ENCODE data around the gene SYCE1L. TPM values are rescaled to one million over a fixed set of nuclear protein-coding genes. Genes with fewer than 3 reads are reported as not detected.

The SYCE1L gene
- polyA plus RNA-seq, 2 of the 4 experiments (the other 2 are of a cell fraction), result 1.4 to 6.6 TPM

GRCh38 chr16:77191259-77191969 is 7.8 kb upstream of the SYCE1L start:
- Histone ChIP-seq H3K4me2 (peak overlapping the region; percentile 79), H3K4me1 (peaks cover 14% of the 10 kb centered on the region; the same call in 2 of the 3 replicates), H3K9me3 (no peaks in the 10 kb centered on the region), H3K4me3 (peak overlapping the region; percentile 94), H3K27ac (peak overlapping the region; percentile 90 to 96)
- WGBS (ENCODE audit: missing lambda C conversion rate), result 2% methylated on average over 24 of the region's 24 CpGs
- peak in 1 of 2 experiments; percentile 0; a peak in 2 of 6 replicates for ATAC-seq
- ChIA-PET CTCF (no interaction called here), POLR2A (interaction anchor here (1.0 to 2.1 kb wide), 4 partner anchors 13 to 97 kb away, joined by 3 to 14 read pairs (median 5); no protein-coding TSS in a partner anchor)
- TF ChIP-seq FOSB (CRISPR knock-in tag; IDR thresholded peaks at IDR 0.05) (0 out of 2 replicates have a peak, but pooled peaks have one; percentile 23), SMC3 (IDR thresholded peaks at IDR 0.05) (no peak), TP53 (CRISPR knock-in tag; IDR thresholded peaks at IDR 0.05) (0 out of 2 replicates have a peak, but pooled peaks have one; percentile 41), TFCP2L1 (CRISPR knock-in tag; IDR thresholded peaks at IDR 0.05) (0 out of 2 replicates have a peak, but pooled peaks have one; percentile 20), POLR2AphosphoS2 (conservative IDR thresholded peaks at IDR 0.05; ENCODE audit: low read length) (no peak), PHF8 (IDR thresholded peaks at IDR 0.05; ENCODE audit: borderline replicate concordance, low read depth) (peak; percentile 92), KDM5A (IDR thresholded peaks at IDR 0.05) (no peak)
- DNase-seq (ENCODE audit: low read depth in 1 of 2, low spot score in 1 of 2), result peak in 1 of 2 experiments; percentile 47
- no peak for FAIRE-seq

DNA sequence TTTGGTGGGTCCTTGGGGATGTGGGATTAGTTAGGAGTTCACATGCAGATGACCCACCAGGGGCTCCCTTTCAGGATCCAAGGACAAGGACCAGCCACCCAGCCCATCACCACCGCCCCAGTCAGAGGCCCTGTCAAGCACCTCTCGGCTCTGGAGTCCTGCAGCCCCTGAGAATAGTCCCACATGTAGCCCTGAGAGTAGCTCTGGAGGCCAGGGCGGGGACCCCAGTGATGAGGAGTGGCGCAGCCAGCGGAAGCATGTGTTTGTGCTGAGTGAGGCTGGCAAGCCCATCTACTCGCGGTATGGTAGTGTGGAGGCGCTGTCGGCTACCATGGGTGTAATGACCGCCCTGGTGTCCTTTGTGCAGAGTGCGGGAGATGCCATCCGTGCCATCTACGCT is 5.8 kb upstream of the SYCE1L start:
- 96% methylated on average over 13 of the region's 13 CpGs for WGBS (ENCODE audit: missing lambda C conversion rate)
- Histone ChIP-seq H3K9me3 (no peaks in the 10 kb centered on the region), H3K4me3 (no peak overlapping the region), H3K4me1 (peaks cover 14% of the 10 kb centered on the region; the same call in 2 of the 3 replicates), H3K4me2 (no peak overlapping the region), H3K27ac (no peak overlapping the region)
- TF ChIP-seq FOSL2 (IDR thresholded peaks at IDR 0.05), result no peak
- no peak for TF ChIP-seq FOSL2 (CRISPR knock-in tag; IDR thresholded peaks at IDR 0.05)
- TF ChIP-seq RAD21 (conservative IDR thresholded peaks at IDR 0.05 in 1 of 2, IDR thresholded peaks at IDR 0.05 in 1 of 2), result no peak
- TF ChIP-seq PHF8 (IDR thresholded peaks at IDR 0.05; ENCODE audit: borderline replicate concordance, low read depth), result no peak
- no peak for TF ChIP-seq MAZ (IDR thresholded peaks at IDR 0.05; ENCODE audit: borderline replicate concordance, low read depth, low read length)
- no peak for TF ChIP-seq EHMT2 (IDR thresholded peaks at IDR 0.05; ENCODE audit: low read depth)
- no peak for TF ChIP-seq NFE2L2 (conservative IDR thresholded peaks at IDR 0.05; ENCODE audit: low read length)
- TF ChIP-seq, protein P1, sequence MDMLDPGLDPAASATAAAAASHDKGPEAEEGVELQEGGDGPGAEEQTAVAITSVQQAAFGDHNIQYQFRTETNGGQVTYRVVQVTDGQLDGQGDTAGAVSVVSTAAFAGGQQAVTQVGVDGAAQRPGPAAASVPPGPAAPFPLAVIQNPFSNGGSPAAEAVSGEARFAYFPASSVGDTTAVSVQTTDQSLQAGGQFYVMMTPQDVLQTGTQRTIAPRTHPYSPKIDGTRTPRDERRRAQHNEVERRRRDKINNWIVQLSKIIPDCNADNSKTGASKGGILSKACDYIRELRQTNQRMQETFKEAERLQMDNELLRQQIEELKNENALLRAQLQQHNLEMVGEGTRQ (IDR thresholded peaks at IDR 0.05), result no peak
- TF ChIP-seq RNF2 (IDR thresholded peaks at IDR 0.05; ENCODE audit: borderline replicate concordance, low read depth), result no peak
- POLR2A ChIA-PET, result interaction anchor here (0.9 kb wide), 1 partner anchor 19 kb away, joined by 5 read pairs; no protein-coding TSS in a partner anchor
- ATAC-seq, result no peak
- FAIRE-seq, result no peak
- no peak for DNase-seq (ENCODE audit: low read depth in 1 of 2, low spot score in 1 of 2)
- CTCF ChIA-PET, result interaction anchor here (1.3 to 1.4 kb wide), 2 partner anchors 9 to 20 kb away, joined by 3 to 5 read pairs; no protein-coding TSS in a partner anchor

DNA sequence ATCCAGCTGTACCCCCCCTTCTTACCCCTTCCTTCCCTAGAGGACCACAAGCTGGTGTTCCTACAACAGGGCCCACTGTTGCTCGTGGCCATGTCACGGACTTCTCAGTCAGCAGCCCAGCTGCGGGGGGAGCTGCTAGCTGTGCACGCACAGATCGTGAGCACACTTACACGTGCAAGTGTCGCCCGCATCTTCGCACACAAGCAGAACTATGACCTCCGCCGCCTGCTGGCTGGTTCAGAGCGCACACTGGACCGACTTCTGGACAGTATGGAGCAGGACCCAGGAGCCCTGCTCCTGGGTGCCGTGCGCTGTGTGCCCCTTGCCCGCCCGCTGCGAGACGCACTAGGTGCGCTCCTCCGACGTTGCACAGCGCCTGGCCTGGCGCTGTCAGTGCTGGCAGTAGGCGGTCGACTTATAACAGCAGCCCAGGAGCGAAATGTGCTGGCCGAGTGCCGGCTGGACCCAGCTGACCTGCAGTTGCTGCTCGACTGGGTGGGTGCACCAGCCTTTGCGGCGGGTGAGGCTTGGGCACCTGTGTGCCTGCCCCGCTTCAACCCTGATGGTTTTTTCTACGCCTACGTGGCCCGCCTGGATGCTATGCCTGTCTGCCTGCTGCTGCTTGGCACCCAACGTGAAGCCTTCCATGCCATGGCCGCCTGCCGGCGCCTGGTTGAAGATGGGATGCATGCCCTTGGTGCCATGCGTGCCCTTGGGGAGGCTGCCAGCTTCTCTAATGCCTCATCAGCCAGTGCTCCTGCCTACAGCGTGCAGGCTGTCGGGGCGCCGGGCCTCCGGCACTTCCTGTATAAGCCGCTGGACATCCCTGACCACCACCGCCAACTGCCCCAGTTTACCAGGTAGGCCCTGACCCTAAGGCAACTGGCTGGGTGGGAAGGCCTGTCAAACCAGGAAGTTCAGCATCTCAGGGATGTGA is 4.6 kb upstream of the SYCE1L start:
- no peak overlapping the region for H3K4me2 ChIP-seq
- FAIRE-seq (no peak), DNase-seq (ENCODE audit: low read depth in 1 of 2, low spot score in 1 of 2) (no peak), ATAC-seq (no peak)
- ChIA-PET CTCF (interaction anchor here (1.3 to 1.4 kb wide), 3 partner anchors 8 to 19 kb away, joined by 3 to 5 read pairs (median 3); no protein-coding TSS in a partner anchor), POLR2A (interaction anchor here (0.9 kb wide), 1 partner anchor 18 kb away, joined by 5 read pairs; no protein-coding TSS in a partner anchor)
- no peak overlapping the region for H3K27ac ChIP-seq
- TF ChIP-seq MYC (IDR thresholded peaks at IDR 0.05; ENCODE audit: borderline replicate concordance, low read length), result no peak
- TF ChIP-seq NPAS2 (CRISPR knock-in tag; IDR thresholded peaks at IDR 0.05; ENCODE audit: borderline replicate concordance), result no peak
- no peak for TF ChIP-seq GATA3 (IDR thresholded peaks at IDR 0.05; ENCODE audit: borderline replicate concordance)
- TF ChIP-seq MAZ (IDR thresholded peaks at IDR 0.05; ENCODE audit: borderline replicate concordance, low read depth, low read length), result no peak
- no peak for TF ChIP-seq HOXB5 (CRISPR knock-in tag; IDR thresholded peaks at IDR 0.05)
- TF ChIP-seq BHLHE40 (IDR thresholded peaks at IDR 0.05; ENCODE audit: low read depth, low read length), result no peak
- TF ChIP-seq MAFK (IDR thresholded peaks at IDR 0.05; ENCODE audit: partially characterized antibody), result no peak
- no peak for TF ChIP-seq ZFP36 (IDR thresholded peaks at IDR 0.05; ENCODE audit: borderline replicate concordance, partially characterized antibody)
- no peak for TF ChIP-seq TFCP2L1 (CRISPR knock-in tag; IDR thresholded peaks at IDR 0.05)
- TF ChIP-seq PHF8 (IDR thresholded peaks at IDR 0.05; ENCODE audit: borderline replicate concordance, low read depth), result no peak
- TF ChIP-seq NFE2L2 (conservative IDR thresholded peaks at IDR 0.05; ENCODE audit: low read length), result no peak
- TF ChIP-seq POLR2A (IDR thresholded peaks at IDR 0.05; ENCODE audit: low read length), result no peak
- no peak for TF ChIP-seq ZSCAN20 (CRISPR knock-in tag; IDR thresholded peaks at IDR 0.05)
- TF ChIP-seq ESRRA (IDR thresholded peaks at IDR 0.05; ENCODE audit: borderline replicate concordance, low read length), result no peak
- H3K4me1 ChIP-seq, result peaks cover 13% of the 10 kb centered on the region; the same call in 2 of the 3 replicates
- no peaks in the 10 kb centered on the region for H3K9me3 ChIP-seq
- H3K4me3 ChIP-seq, result no peak overlapping the region
- 94% methylated on average over 37 of the region's 48 CpGs for WGBS (ENCODE audit: missing lambda C conversion rate)

Measured in A549 (cell line).